GM23338 (cell line): ENCODE results near the gene U2AF1L4. TPM values are rescaled to one million over a fixed set of nuclear protein-coding genes. Genes with fewer than 3 reads are reported as not detected.

ENCODE experiments used
- ATAC-seq: fragments of 200-7000 bp; cut with Tn5 transposase; 3 replicates; pipeline ENCODE4 v1.9.1; 2020
- DNase-seq: peaks from one replicate; pipeline ENCODE4 v3.0.0-alpha.2; 2015; ENCODE audit warnings: low spot score
- H2AFZ ChIP-seq: fragments of 200-600 bp; sonication (generic); 2 replicates; pipeline ENCODE4 v1.8.0; 2016; ENCODE audit warnings: antibody characterized with exemption, mild to moderate bottlenecking, moderate library complexity
- H3F3A ChIP-seq: fragments of 200-600 bp; sonication (generic); replicated peaks from 2 replicates; pipeline ENCODE4 v1.8.0; 2017; ENCODE audit warnings: antibody characterized with exemption, mixed run types, low read depth
- H3K27ac ChIP-seq: fragments of 200-600 bp; sonication (generic); 2 replicates; pipeline ENCODE4 v1.6.1; 2016; ENCODE audit warnings: low read depth
- H3K27me3 ChIP-seq: fragments of 200-600 bp; sonication (generic); 2 replicates; pipeline ENCODE4 v1.8.0; 2016; ENCODE audit warnings: mild to moderate bottlenecking, mixed run types, moderate library complexity; ENCODE audit not compliant: insufficient read depth
- H3K36me3 ChIP-seq: fragments of 200-600 bp; sonication (generic); 2 replicates; pipeline ENCODE4 v1.8.0; 2016; ENCODE audit warnings: mild to moderate bottlenecking; ENCODE audit not compliant: insufficient read depth
- H3K4me1 ChIP-seq: fragments of 200-600 bp; sonication (generic); 2 replicates; pipeline ENCODE4 v1.8.0; 2016; ENCODE audit warnings: mild to moderate bottlenecking, moderate library complexity; ENCODE audit not compliant: insufficient read depth
- H3K4me2 ChIP-seq: fragments of 200-600 bp; sonication (generic); 2 replicates; pipeline ENCODE4 v1.7.1; 2017; ENCODE audit warnings: mixed run types
- H3K4me3 ChIP-seq: fragments of 200-600 bp; sonication (generic); 2 replicates; pipeline ENCODE4 v1.6.1; 2016; ENCODE audit warnings: mixed run types
- H3K79me2 ChIP-seq: fragments of 200-600 bp; sonication (generic); replicated peaks from 2 replicates; pipeline ENCODE4 v1.8.0; 2017; ENCODE audit warnings: mild to moderate bottlenecking; ENCODE audit not compliant: insufficient read depth
- H3K9me2 ChIP-seq: fragments of 200-600 bp; sonication (generic); 2 replicates; pipeline ENCODE4 v1.8.0; 2017; ENCODE audit not compliant: insufficient read depth
- H4K20me1 ChIP-seq: fragments of 200-600 bp; sonication (generic); replicated peaks from 2 replicates; pipeline ENCODE4 v1.8.0; 2017; ENCODE audit warnings: mild to moderate bottlenecking; ENCODE audit not compliant: insufficient read depth
- H3K27ac Mint-ChIP-seq: 2 replicates; pipeline ENCODE4 v1.8.0; 2020; ENCODE audit warnings: inconsistent platforms, mild to moderate bottlenecking, moderate library complexity, mixed read lengths
- H3K27me3 Mint-ChIP-seq: 3 replicates; pipeline ENCODE4 v1.8.0; 2022; ENCODE audit warnings: low read depth, mild to moderate bottlenecking, moderate library complexity, mixed read lengths, inconsistent platforms; ENCODE audit not compliant: insufficient read depth, poor library complexity
- H3K36me3 Mint-ChIP-seq: 3 replicates; pipeline ENCODE4 v1.8.0; 2021; ENCODE audit warnings: low read depth, mild to moderate bottlenecking, inconsistent platforms, moderate library complexity, mixed read lengths
- H3K4me1 Mint-ChIP-seq: 3 replicates; pipeline ENCODE4 v1.8.0; 2020; ENCODE audit warnings: mild to moderate bottlenecking, inconsistent platforms, mixed read lengths
- H3K4me3 Mint-ChIP-seq: 3 replicates; pipeline ENCODE4 v1.8.0; 2021; ENCODE audit warnings: moderate library complexity, mild to moderate bottlenecking, inconsistent platforms, mixed read lengths
- H3K9me3 Mint-ChIP-seq: 3 replicates; pipeline ENCODE4 v1.8.0; 2020; ENCODE audit warnings: moderate library complexity, mild to moderate bottlenecking, inconsistent platforms, mixed read lengths
- CTCF ChIP-seq, 2 experiments: fragments of 200-600 bp in 1 of 2; sonication (generic) in 1 of 2; conservative IDR thresholded peaks; 2 replicates each; pipeline versions ENCODE4 v1.5.1 to v1.6.1; 2016 to 2017; ENCODE audit warnings: antibody characterized with exemption in 2 of 2, low read depth in 2 of 2, mild to moderate bottlenecking in 2 of 2, moderate library complexity in 1 of 2
- ETS1 ChIP-seq: IDR thresholded peaks from 2 replicates; pipeline ENCODE4 v1.6.1; 2016; ENCODE audit warnings: antibody characterized with exemption
- EZH2 ChIP-seq: fragments of 200-600 bp; sonication (generic); IDR thresholded peaks from one replicate; pipeline ENCODE4 v1.8.0; 2017; ENCODE audit warnings: antibody characterized with exemption, mild to moderate bottlenecking, low read depth; ENCODE audit not compliant: unreplicated experiment
- EZH2phosphoT487 ChIP-seq: fragments of 200-600 bp; sonication (generic); IDR thresholded peaks from one replicate; pipeline ENCODE4 v1.8.1; 2018; ENCODE audit warnings: antibody characterized with exemption; ENCODE audit not compliant: unreplicated experiment
- JUNB ChIP-seq: IDR thresholded peaks from one replicate; pipeline ENCODE4 v1.6.1; 2016; ENCODE audit warnings: antibody characterized with exemption; ENCODE audit not compliant: unreplicated experiment
- NANOG ChIP-seq: IDR thresholded peaks from 2 replicates; pipeline ENCODE4 v1.6.1; 2016; ENCODE audit warnings: antibody characterized with exemption, borderline replicate concordance
- POLR2AphosphoS5 ChIP-seq: IDR thresholded peaks from 2 replicates; pipeline ENCODE4 v1.6.1; 2016; ENCODE audit warnings: antibody characterized with exemption, low read depth
- REST ChIP-seq: IDR thresholded peaks from one replicate; pipeline ENCODE4 v1.6.1; 2018; ENCODE audit warnings: antibody characterized with exemption; ENCODE audit not compliant: unreplicated experiment
- STAT1 ChIP-seq: IDR thresholded peaks from one replicate; pipeline ENCODE4 v1.6.1; 2016; ENCODE audit warnings: antibody characterized with exemption; ENCODE audit not compliant: unreplicated experiment
- ZNF114 ChIP-seq: fragments of 250-450 bp; sonication (Bioruptor Pico); IDR thresholded peaks from 2 replicates; pipeline ENCODE4 v1.5.0; 2020; ENCODE audit warnings: mild to moderate bottlenecking, moderate library complexity
- ZNF331 ChIP-seq: fragments of 250-450 bp; sonication (Bioruptor Pico); IDR thresholded peaks from 2 replicates; pipeline ENCODE4 v1.5.0; 2020; ENCODE audit warnings: low read depth, mild to moderate bottlenecking, moderate library complexity
- polyA plus RNA-seq: library from polyadenylated mRNA; unstranded; fragments of >200 nt; fragmentation: Nextera tagmentation; extraction: Ambion mirVana; gene quantifications from 2 replicates; pipeline ENCODE4 v1.2.1, GENCODE V29; 2016
- total RNA-seq: library from RNA; depleted of rRNA; stranded (reverse); fragments of >200 nt; shearing (Covaris generic); gene quantifications from 2 replicates; pipeline ENCODE4 v1.2.3, GENCODE V29; 2014

U2AF1L4 gene
- total and polyA plus RNA-seq, 2 experiments from 2014 or later = 13.1 to 23.7 TPM

GRCh38 chr19:35756377-35757230 lies 11.4 kb upstream of the U2AF1L4 start, which contains the start of gene HSPB6:
HSPB6 (minus strand) TSS chr19:35757029; CDS start chr19:35757008, 21 bp downstream.
- no peaks in the 10 kb centered on the region for H3K9me2 ChIP-seq
- H3K27ac ChIP-seq = no peak within 1 kb of the TSS
- Mint-ChIP-seq H3K4me3 (peak within 1 kb of the TSS; percentile 83), H3K4me1 (peaks cover 15% of the 10 kb centered on the region), H3K9me3 (no peaks in the 10 kb centered on the region; the same call in 2 of the 3 replicates), H3K36me3 (peaks cover 21% of the 10 kb centered on the region), H3K27ac (peak within 1 kb of the TSS; percentile 93), H3K27me3 (peaks cover 38% of the 10 kb centered on the region)
- H3K4me3 ChIP-seq = peak within 1 kb of the TSS; percentile 94
- peaks cover 28% of the 10 kb centered on the region for H3K27me3 ChIP-seq
- H3K36me3 ChIP-seq = peaks cover 6% of the 10 kb centered on the region; the same call in 1 of the 2 replicates
- H2AFZ ChIP-seq = peak within 1 kb of the TSS; percentile 90
- H4K20me1 ChIP-seq = peaks cover 3% of the 10 kb centered on the region
- ATAC-seq (peak; percentile 25), DNase-seq (peak; percentile 70)
- peaks cover 4% of the 10 kb centered on the region for H3K4me1 ChIP-seq
- TF ChIP-seq JUNB (no peak), EZH2phosphoT487 (no peak), ETS1 (no peak), POLR2AphosphoS5 (0 out of 2 replicates have a peak, but pooled peaks have one; percentile 44)
- peaks cover 13% of the 10 kb centered on the region for H3K79me2 ChIP-seq
- peaks cover 9% of the 10 kb centered on the region; the same call in 1 of the 2 replicates for H3F3A ChIP-seq
- H3K4me2 ChIP-seq = peak within 1 kb of the TSS; percentile 93

- H3K4me1 ChIP-seq = peaks cover 4% of the 10 kb centered on the region
- peak; percentile 1; the same call in 2 of the 3 replicates for ATAC-seq
- Mint-ChIP-seq H3K27me3 (peaks cover 38% of the 10 kb centered on the region), H3K27ac (no peak overlapping the region), H3K4me1 (peaks cover 15% of the 10 kb centered on the region), H3K36me3 (peaks cover 16% of the 10 kb centered on the region), H3K4me3 (peak overlapping the region; percentile 83), H3K9me3 (no peaks in the 10 kb centered on the region; the same call in 2 of the 3 replicates)
- H3F3A ChIP-seq = 0 out of 2 replicates have a peak, but pooled peaks cover 6% of the 10 kb centered on the region
- H3K4me2 ChIP-seq = peak overlapping the region; percentile 93
- H3K27me3 ChIP-seq = peaks cover 28% of the 10 kb centered on the region
- peak; percentile 23 for DNase-seq
- no peak overlapping the region for H3K27ac ChIP-seq
- no peaks in the 10 kb centered on the region for H3K9me2 ChIP-seq
- H3K36me3 ChIP-seq = peaks cover 6% of the 10 kb centered on the region; the same call in 1 of the 2 replicates
- H2AFZ ChIP-seq = peak overlapping the region; percentile 90
- no peaks in the 10 kb centered on the region; the same call in 1 of the 2 replicates for H4K20me1 ChIP-seq
- H3K4me3 ChIP-seq = peak overlapping the region; percentile 94
- H3K79me2 ChIP-seq = peaks cover 13% of the 10 kb centered on the region
- TF ChIP-seq ZNF331 (CRISPR knock-in tag) (no peak), POLR2AphosphoS5 (no peak; the same call in 1 of the 2 replicates), EZH2 (no peak), ZNF114 (CRISPR knock-in tag) (no peak), EZH2phosphoT487 (no peak), NANOG (no peak), REST (no peak), CTCF (conservative IDR thresholded peaks at IDR 0.05; ENCODE audit: low read depth in 2 of 2) (no peak), STAT1 (no peak), ETS1 (no peak)
These were observed 10.5 kb upstream of the U2AF1L4 start for GRCh38 chr19:35755550-35756376.
